ENCODE data around the gene SLC19A2.
"Not testable (repeated sequence)": the region's sequence is repeated elsewhere in the genome, so short reads cannot be mapped to it uniquely, and the experiment has no call there.

DNA sequence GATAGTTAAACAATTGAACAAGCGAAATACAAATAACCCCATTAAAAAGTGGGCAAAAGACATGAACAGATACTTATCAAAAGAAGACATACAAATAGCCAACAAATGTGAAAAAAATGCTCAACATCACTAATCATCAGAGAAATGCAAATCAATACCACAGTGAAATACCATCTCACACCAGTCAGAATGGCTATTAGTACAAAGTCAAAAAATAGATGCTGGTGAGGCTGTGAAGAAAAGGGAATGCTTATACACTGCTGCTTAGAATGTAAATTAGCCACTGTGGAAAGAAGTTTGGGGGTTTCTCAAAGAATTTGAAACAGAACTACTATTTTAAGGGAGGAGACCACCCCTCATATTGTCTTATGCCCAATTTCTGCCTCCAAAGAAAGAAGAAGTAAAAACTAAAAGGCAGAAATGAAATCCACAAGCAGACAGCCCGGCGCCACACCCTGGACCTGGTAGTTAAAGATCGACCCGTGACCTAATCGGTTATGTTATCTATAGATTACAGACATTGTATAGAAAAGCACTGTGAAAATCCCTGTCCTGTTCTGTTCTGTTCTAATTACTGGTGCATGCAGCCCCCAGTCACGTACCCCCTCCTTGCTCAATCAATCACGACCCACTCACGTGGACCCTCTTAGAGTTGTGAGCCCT is 47.9 kb upstream of the SLC19A2 start:
- TF ChIP-seq, protein P1, sequence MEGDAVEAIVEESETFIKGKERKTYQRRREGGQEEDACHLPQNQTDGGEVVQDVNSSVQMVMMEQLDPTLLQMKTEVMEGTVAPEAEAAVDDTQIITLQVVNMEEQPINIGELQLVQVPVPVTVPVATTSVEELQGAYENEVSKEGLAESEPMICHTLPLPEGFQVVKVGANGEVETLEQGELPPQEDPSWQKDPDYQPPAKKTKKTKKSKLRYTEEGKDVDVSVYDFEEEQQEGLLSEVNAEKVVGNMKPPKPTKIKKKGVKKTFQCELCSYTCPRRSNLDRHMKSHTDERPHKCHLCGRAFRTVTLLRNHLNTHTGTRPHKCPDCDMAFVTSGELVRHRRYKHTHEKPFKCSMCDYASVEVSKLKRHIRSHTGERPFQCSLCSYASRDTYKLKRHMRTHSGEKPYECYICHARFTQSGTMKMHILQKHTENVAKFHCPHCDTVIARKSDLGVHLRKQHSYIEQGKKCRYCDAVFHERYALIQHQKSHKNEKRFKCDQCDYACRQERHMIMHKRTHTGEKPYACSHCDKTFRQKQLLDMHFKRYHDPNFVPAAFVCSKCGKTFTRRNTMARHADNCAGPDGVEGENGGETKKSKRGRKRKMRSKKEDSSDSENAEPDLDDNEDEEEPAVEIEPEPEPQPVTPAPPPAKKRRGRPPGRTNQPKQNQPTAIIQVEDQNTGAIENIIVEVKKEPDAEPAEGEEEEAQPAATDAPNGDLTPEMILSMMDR (IDR thresholded peaks at IDR 0.05) = not testable (repeated sequence)
- TF ChIP-seq RARB (CRISPR knock-in tag; IDR thresholded peaks at IDR 0.05); POLR2A (IDR thresholded peaks at IDR 0.05; ENCODE audit: low read length); EP300 (IDR thresholded peaks at IDR 0.05): not testable (repeated sequence)
- TF ChIP-seq, protein P2, sequence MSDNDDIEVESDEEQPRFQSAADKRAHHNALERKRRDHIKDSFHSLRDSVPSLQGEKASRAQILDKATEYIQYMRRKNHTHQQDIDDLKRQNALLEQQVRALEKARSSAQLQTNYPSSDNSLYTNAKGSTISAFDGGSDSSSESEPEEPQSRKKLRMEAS (IDR thresholded peaks at IDR 0.05) = not testable (repeated sequence)

All from A549 (cell line).